Astrocyte (in vitro differentiated cells and primary cell): ENCODE results near the gene TSG101. TPM values are rescaled to one million over a fixed set of nuclear protein-coding genes. Genes with fewer than 3 reads are reported as not detected.

ENCODE experiments used
- DNase-seq: peaks from one replicate; pipeline ENCODE4 v3.0.0-alpha.2; 2010; ENCODE audit warnings: low read depth
- FAIRE-seq: peaks from 2 replicates; lab custom pipeline; 2011; peaks lifted over from hg19 to GRCh38; lab: Jason Lieb, UNC
- H2AFZ ChIP-seq: 2 replicates; pipeline ENCODE4 v1.6.0; 2012; ENCODE audit warnings: low read depth, low read length, inconsistent platforms
- H3K27ac ChIP-seq: 2 replicates; pipeline ENCODE4 v1.5.1; 2011; ENCODE audit warnings: low read depth, low read length, inconsistent platforms
- H3K27me3 ChIP-seq: 2 replicates; pipeline ENCODE4 v1.6.0; 2011; ENCODE audit warnings: low read length, inconsistent platforms; ENCODE audit not compliant: insufficient read depth
- H3K36me3 ChIP-seq: 2 replicates; pipeline ENCODE4 v1.5.1; 2011; ENCODE audit warnings: low read length, inconsistent platforms; ENCODE audit not compliant: insufficient read depth
- H3K4me1 ChIP-seq: 2 replicates; pipeline ENCODE4 v1.5.1; 2011; ENCODE audit warnings: low read length, inconsistent platforms; ENCODE audit not compliant: insufficient read depth
- H3K4me2 ChIP-seq: 2 replicates; pipeline ENCODE4 v1.6.0; 2012; ENCODE audit warnings: low read length, inconsistent platforms
- H3K4me3 ChIP-seq: 2 replicates; pipeline ENCODE4 v1.5.1; 2011; ENCODE audit warnings: low read depth, mild to moderate bottlenecking, low read length, inconsistent platforms; ENCODE audit not compliant: insufficient read depth
- H3K79me2 ChIP-seq: 2 replicates; pipeline ENCODE4 v1.6.0; 2012; ENCODE audit warnings: mild to moderate bottlenecking, low read length, inconsistent platforms; ENCODE audit not compliant: insufficient read depth
- H3K9ac ChIP-seq: 2 replicates; pipeline ENCODE4 v1.6.0; 2012; ENCODE audit warnings: mild to moderate bottlenecking, low read length, inconsistent platforms
- H3K9me3 ChIP-seq: 2 replicates; pipeline ENCODE4 v1.5.1; 2012; ENCODE audit warnings: low read depth, mild to moderate bottlenecking, low read length, inconsistent platforms; ENCODE audit not compliant: insufficient read depth
- H4K20me1 ChIP-seq: 2 replicates; pipeline ENCODE4 v1.6.0; 2012; ENCODE audit warnings: low read length, inconsistent platforms; ENCODE audit not compliant: insufficient read depth
- H3K27ac Mint-ChIP-seq: one replicate; pipeline ENCODE4 v1.8.0; 2021; ENCODE audit warnings: mild to moderate bottlenecking, mixed read lengths; ENCODE audit not compliant: unreplicated experiment
- H3K27me3 Mint-ChIP-seq: one replicate; pipeline ENCODE4 v1.8.0; 2021; ENCODE audit warnings: low read depth, mixed read lengths; ENCODE audit not compliant: unreplicated experiment
- H3K36me3 Mint-ChIP-seq: one replicate; pipeline ENCODE4 v1.8.0; 2021; ENCODE audit warnings: low read depth, mixed read lengths; ENCODE audit not compliant: unreplicated experiment
- H3K4me1 Mint-ChIP-seq: one replicate; pipeline ENCODE4 v1.8.0; 2021; ENCODE audit warnings: low read depth, mixed read lengths; ENCODE audit not compliant: unreplicated experiment
- H3K4me3 Mint-ChIP-seq: one replicate; pipeline ENCODE4 v1.8.0; 2021; ENCODE audit warnings: mild to moderate bottlenecking, moderate library complexity, mixed read lengths; ENCODE audit not compliant: unreplicated experiment
- H3K9me3 Mint-ChIP-seq: one replicate; pipeline ENCODE4 v1.8.0; 2021; ENCODE audit warnings: mild to moderate bottlenecking, mixed read lengths; ENCODE audit not compliant: unreplicated experiment
- CTCF ChIP-seq: IDR thresholded peaks from 2 replicates; pipeline ENCODE4 v1.5.1; 2011; ENCODE audit warnings: low read depth, mild to moderate bottlenecking, inconsistent platforms, low read length, moderate library complexity; ENCODE audit not compliant: insufficient read depth
- EZH2 ChIP-seq: IDR thresholded peaks from 2 replicates; pipeline ENCODE4 v1.6.1; 2012; ENCODE audit warnings: mild to moderate bottlenecking, low read length, inconsistent platforms; ENCODE audit not compliant: insufficient read depth
- total RNA-seq: library from RNA; stranded (reverse); gene quantifications from 2 replicates; pipeline ENCODE4 v1.2.1, GENCODE V29; 2021

TSG101 gene
- total RNA-seq, 1 donor from 2014 or later = 53.1 TPM

- H3K36me3 Mint-ChIP-seq = peaks cover 19% of the 10 kb centered on the region
- Histone ChIP-seq H3K27me3 (no peaks in the 10 kb centered on the region), H2AFZ (no peak overlapping the region), H3K4me2 (no peak overlapping the region), H4K20me1 (no peaks in the 10 kb centered on the region), H3K4me1 (no peaks in the 10 kb centered on the region), H3K36me3 (no peaks in the 10 kb centered on the region), H3K9ac (no peak overlapping the region), H3K27ac (no peak overlapping the region), H3K79me2 (no peaks in the 10 kb centered on the region), H3K9me3 (no peaks in the 10 kb centered on the region), H3K4me3 (no peak overlapping the region)
- no peak for DNase-seq
- no peaks in the 10 kb centered on the region for H3K9me3 Mint-ChIP-seq
- no peaks in the 10 kb centered on the region for H3K4me1 Mint-ChIP-seq
- TF ChIP-seq CTCF (no peak), EZH2 (no peak)
- H3K27ac Mint-ChIP-seq = no peak overlapping the region
- no peaks in the 10 kb centered on the region for H3K27me3 Mint-ChIP-seq
- no peak overlapping the region for H3K4me3 Mint-ChIP-seq
- no peak for FAIRE-seq
Measured at GRCh38 chr11:18471995-18472394, 54.7 kb downstream of the TSG101 start.

GRCh38 chr11:18468961-18469360 lies 57.8 kb downstream of the TSG101 start:
- Histone ChIP-seq H3K36me3 (no peaks in the 10 kb centered on the region), H3K9ac (no peak overlapping the region), H3K4me2 (no peak overlapping the region), H3K4me1 (no peaks in the 10 kb centered on the region), H3K9me3 (no peaks in the 10 kb centered on the region), H3K4me3 (no peak overlapping the region), H3K79me2 (no peaks in the 10 kb centered on the region), H3K27me3 (no peaks in the 10 kb centered on the region), H4K20me1 (no peaks in the 10 kb centered on the region), H3K27ac (no peak overlapping the region), H2AFZ (no peak overlapping the region)
- Mint-ChIP-seq H3K27me3 (no peaks in the 10 kb centered on the region), H3K9me3 (no peaks in the 10 kb centered on the region), H3K27ac (no peak overlapping the region), H3K36me3 (peaks cover 7% of the 10 kb centered on the region), H3K4me1 (no peaks in the 10 kb centered on the region), H3K4me3 (no peak overlapping the region)
- TF ChIP-seq CTCF = no peak
- no peak for TF ChIP-seq EZH2
- DNase-seq (no peak), FAIRE-seq (no peak)

GRCh38 chr11:18468059-18468458 lies 58.7 kb downstream of the TSG101 start:
- Histone ChIP-seq H2AFZ (no peak overlapping the region), H3K4me1 (no peaks in the 10 kb centered on the region), H3K27ac (no peak overlapping the region), H3K4me2 (no peak overlapping the region), H4K20me1 (no peaks in the 10 kb centered on the region), H3K79me2 (no peaks in the 10 kb centered on the region), H3K36me3 (no peaks in the 10 kb centered on the region), H3K27me3 (no peaks in the 10 kb centered on the region), H3K4me3 (no peak overlapping the region), H3K9me3 (no peaks in the 10 kb centered on the region), H3K9ac (no peak overlapping the region)
- H3K4me3 Mint-ChIP-seq = no peak overlapping the region
- no peaks in the 10 kb centered on the region for H3K9me3 Mint-ChIP-seq
- no peaks in the 10 kb centered on the region for H3K27me3 Mint-ChIP-seq
- FAIRE-seq = no peak
- H3K36me3 Mint-ChIP-seq = peaks cover 1% of the 10 kb centered on the region
- no peak overlapping the region for H3K27ac Mint-ChIP-seq
- DNase-seq = no peak
- no peak for TF ChIP-seq EZH2
- TF ChIP-seq CTCF = no peak
- H3K4me1 Mint-ChIP-seq = no peaks in the 10 kb centered on the region
